ENCODE measurements around the gene LRFN5.

DNA sequence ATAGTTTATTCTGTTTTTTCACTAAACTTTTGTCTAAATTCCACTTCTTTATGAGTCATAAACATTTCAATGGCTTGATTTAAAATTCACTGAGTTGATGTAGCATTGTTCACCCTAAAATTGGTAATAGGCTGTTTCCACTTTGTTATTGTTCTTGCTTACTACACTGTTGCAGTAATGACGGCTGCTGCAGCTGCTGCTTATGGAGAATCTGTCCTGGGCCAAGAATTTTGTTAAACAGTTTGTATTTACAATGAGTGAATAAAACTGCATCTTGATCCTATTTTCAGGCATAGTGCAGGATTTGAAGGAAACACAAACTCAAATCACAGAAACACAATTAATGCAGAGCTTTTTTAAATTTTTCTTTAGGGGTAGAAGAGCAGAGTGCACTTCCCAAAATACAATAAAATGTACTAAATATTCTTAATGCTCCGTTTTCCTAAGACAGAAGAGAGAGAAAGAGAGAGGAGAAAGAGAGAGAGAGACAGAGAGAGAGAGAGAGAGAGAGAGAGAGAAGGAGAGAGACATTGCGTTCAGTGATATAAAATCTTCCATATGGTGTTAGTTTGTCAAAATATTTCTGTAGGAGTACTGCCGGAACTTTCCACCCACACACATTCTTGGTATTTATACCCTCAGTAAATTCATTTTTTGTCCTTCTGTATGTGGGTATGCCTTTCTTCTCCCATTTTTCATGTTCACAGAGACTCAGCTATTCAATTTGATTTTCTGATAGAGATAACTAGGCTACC lies 266.4 kb downstream of the LRFN5 start:
- TF ChIP-seq, protein P1, sequence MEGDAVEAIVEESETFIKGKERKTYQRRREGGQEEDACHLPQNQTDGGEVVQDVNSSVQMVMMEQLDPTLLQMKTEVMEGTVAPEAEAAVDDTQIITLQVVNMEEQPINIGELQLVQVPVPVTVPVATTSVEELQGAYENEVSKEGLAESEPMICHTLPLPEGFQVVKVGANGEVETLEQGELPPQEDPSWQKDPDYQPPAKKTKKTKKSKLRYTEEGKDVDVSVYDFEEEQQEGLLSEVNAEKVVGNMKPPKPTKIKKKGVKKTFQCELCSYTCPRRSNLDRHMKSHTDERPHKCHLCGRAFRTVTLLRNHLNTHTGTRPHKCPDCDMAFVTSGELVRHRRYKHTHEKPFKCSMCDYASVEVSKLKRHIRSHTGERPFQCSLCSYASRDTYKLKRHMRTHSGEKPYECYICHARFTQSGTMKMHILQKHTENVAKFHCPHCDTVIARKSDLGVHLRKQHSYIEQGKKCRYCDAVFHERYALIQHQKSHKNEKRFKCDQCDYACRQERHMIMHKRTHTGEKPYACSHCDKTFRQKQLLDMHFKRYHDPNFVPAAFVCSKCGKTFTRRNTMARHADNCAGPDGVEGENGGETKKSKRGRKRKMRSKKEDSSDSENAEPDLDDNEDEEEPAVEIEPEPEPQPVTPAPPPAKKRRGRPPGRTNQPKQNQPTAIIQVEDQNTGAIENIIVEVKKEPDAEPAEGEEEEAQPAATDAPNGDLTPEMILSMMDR (conservative IDR thresholded peaks at IDR 0.05; ENCODE audit: low read depth in 2 of 2), result no peak
- TF ChIP-seq EZH2 (IDR thresholded peaks at IDR 0.05; ENCODE audit: low read depth, unreplicated experiment) (no peak), POLR2AphosphoS5 (IDR thresholded peaks at IDR 0.05; ENCODE audit: low read depth) (no peak), CREB1 (CRISPR knock-in tag; IDR thresholded peaks at IDR 0.05; ENCODE audit: low read depth) (no peak), JUNB (IDR thresholded peaks at IDR 0.05; ENCODE audit: unreplicated experiment) (no peak)
- TF ChIP-seq, protein P2, sequence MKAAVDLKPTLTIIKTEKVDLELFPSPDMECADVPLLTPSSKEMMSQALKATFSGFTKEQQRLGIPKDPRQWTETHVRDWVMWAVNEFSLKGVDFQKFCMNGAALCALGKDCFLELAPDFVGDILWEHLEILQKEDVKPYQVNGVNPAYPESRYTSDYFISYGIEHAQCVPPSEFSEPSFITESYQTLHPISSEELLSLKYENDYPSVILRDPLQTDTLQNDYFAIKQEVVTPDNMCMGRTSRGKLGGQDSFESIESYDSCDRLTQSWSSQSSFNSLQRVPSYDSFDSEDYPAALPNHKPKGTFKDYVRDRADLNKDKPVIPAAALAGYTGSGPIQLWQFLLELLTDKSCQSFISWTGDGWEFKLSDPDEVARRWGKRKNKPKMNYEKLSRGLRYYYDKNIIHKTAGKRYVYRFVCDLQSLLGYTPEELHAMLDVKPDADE (IDR thresholded peaks at IDR 0.05), result no peak

Measured in GM23338 (cell line).